GM19455 (cell line): ENCODE measurements around the gene PLAAT4.
A peak's percentile ranks its signal among the peaks of the same experiment; 100 is the strongest.
"Not testable (repeated sequence)": the region's sequence is repeated elsewhere in the genome, so short reads cannot be mapped to it uniquely, and the experiment has no call there.

Source experiments
- ATAC-seq: cut with Tn5 transposase; IDR thresholded peaks from one replicate; pipeline ENCODE4 v1.9.1; 2021; ENCODE audit not compliant: unreplicated experiment

The PLAAT4 gene

DNA sequence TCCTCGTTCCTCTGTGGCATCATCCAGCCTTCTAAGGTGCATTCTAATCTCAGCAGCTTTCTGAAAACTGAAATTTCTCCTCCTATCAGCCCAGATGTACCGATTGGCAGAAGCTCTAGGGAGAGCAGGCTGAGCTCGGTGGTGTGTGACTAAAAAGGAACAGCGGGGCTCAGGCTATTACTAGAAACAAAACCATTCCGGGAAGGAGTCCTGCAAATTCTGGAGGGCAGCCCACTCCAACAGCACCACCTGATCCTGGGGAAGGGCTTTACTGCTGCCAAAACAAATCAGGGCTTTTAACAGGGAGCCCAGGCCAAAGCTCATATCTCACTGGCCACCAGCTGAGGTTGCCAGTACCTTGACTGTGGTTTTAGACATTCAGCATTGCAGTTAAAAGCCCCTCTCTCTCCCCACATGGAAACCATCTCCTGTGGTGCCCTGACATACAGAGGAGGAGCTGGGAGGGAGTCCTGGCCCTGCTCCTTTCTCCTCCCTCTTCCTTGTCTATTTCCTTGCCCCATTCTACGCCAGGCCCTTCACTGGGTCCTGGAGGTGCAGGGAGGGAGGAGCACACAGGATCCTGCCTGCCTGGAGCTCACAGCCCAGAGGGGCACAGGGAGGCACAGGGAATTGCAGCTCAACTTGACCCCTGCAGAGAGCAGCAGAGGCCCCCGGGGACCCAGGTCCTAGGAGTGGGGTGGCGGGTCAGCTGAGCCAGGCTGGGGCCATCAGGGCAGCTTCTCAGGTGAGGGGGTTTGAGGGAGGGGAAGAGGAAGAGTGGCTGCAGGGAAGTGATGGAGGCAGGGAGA, 889 bp downstream of the PLAAT4 start:
- ATAC-seq = no peak

DNA sequence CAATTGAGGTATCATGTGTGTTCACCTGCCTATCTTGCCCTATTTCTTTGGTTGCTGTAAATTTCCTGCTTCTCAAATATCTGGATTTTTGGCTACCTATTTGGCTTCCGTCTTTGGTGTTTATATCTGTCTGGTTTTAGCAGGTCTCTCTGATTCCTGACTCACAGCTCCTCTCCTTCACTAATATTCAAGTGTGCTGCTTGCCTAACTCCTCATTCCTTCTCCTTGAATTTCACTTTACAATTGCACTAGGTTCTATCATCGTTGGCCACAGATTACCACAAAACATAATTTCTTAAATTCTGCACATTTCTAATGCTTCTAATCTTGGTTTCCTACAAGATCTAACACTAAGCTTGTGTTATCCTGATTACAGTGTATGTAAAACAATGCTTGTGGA, 5.9 kb downstream of the PLAAT4 start:
- not testable (repeated sequence) for ATAC-seq

DNA sequence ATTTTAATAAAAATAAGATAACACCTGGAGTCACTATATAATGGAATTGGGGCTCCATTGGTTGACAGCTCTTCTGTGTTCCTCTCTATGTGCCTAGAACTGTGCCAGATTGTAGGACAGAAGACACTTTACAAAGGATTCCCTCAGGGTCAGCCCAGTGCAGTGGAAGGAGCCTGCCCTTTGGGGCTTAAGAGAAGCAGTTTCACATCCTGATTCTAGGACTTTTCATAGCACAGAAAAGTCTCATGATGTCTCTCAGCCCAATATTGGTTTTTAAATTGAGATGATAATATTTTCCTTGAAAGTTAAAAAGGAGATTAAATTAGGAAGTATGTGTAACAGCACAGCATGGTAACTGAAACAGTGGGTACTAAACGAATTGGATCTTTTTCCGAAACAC, 7.1 kb downstream of the PLAAT4 start:
- ATAC-seq = no peak

DNA sequence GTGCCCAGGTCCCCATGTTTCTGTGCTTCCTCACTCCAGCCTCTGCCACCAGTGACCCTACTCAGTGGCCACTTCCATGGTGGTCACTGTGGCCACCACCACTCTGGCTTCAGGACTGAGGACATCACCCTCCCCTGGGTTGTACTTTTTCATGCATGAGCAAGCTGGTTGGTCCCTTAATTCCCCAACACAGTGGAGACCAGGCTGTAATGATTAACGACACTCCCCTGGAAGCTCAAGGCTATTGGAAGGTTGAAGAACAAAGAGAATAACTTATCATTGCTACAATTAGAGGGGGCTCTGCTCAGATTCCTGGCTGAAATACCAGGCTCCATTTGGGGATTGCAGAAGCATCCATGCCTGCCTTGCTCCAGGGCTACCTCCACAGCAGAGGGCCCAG, 10.5 kb downstream of the PLAAT4 start:
- ATAC-seq = no peak

DNA sequence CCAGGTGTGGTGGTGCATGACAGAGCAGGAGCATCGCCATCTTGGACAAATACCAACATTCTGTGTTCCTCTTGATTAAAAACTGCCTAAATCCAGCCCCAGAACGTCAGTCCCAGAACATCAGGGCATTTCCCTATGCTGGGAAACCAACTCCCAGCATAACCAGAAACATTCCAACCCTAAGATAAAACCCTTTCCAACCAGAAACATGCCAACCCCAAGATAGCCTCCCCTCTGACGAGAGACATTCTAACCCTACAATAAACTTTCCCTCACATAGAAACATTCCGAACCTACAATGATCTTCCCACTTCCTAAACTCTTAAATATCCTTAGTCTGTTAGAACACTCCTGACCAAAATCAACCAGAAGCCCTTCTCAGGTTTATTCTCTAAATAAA, 11.6 kb downstream of the PLAAT4 start:
- no peak for ATAC-seq

DNA sequence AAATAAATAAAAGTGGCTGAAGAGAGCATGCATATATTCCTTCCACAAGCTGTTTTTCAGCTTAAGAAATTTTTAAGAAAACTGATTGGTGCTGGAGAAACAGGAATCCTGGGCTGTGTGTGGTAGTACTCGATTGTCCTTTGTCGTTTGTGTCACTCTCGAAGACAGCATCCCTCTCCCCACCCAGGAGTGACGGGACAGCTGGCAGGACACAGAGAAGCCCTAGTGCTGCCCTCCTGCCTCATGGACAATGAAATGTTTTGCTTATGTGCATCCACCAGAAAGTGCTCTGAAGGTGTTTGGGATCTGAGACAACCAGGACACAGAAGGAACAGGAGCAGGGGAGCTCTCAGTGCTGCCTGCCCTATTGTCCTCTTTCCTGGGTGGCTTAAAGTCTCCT, 12.8 kb downstream of the PLAAT4 start:
- ATAC-seq = no peak

DNA sequence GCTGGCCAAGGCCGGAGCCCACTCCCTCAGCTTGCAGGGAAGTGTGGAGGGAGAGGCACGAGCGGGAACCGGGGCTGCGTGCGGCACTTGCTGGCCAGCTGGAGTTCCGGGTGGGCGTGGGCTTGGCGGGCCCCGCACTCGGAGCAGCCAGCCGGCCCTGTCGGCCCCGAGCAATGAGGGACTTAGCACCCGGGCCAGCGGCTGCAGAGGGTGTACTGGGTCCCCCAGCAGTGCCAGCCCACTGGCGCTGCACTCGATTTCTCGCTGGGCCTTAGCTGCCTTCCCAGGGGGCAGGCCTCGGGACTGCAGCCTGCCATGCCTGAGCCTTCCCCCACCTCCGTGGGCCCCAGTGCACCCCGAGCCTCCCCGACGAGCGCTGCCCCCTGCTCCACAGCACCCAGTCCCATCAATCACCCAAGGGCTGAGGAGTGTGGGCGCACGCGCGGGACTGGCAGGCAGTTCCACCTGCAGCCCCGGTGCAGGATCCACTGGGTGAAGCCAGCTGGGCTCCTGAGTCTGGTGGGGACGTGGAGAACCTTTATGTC, 13.6 kb downstream of the PLAAT4 start:
- not testable (repeated sequence) for ATAC-seq

DNA sequence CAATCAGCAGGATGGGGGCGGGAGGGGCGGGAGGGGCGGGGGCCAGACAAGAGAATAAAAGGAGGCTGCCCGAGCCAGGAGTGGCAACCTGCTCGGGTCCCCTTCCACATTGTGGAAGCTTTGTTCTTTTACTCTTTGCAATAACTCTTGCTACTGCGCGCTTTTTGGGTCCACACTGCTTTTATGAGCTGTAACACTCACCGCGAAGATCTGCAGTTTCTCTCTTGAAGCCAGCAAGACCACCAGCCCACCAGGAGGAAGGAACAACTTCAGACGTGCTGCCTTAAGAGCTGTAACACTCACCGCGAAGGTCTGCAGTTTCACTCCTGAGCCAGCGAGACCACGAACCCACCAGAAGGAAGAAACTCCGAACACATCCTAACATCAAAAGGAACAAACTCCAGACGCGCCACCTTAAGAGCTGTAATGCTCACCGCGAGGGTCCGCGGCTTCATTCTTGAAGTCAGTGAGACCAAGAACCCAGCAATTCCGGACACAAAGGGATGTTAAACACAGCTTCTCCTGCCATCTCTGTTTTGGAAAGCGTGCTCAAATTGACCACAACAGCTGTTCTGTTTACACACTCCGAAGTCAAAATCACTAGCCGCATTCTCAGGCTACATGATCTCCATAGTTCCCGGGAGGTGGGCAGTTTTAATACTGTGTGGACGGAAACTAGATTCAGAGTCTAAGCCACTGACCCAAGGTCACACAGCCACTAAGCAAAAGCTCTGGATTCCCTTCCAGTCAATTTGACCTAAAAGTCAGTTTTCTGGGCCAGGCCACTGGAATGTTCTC, 14.7 kb downstream of the PLAAT4 start:
- ATAC-seq = no peak

DNA sequence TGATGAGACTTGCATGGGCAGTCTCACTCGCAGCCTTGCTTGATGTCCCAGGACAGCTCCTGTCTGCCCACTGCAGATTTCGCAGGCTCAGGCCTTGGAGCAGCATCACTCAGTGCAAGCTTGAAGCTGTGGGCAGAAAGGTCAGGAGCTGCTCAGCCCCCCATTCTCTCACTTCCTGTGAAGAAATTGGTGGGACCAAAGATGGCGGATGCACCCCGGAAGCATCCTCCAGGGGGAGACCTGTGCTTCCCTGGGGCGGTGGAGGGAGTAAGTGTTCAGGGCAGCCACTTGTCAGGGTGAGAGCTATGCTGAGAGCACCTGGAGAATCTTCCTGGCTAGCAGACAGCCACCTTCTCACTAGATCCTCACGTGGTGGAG, 15.3 kb downstream of the PLAAT4 start:
- ATAC-seq = no peak

DNA sequence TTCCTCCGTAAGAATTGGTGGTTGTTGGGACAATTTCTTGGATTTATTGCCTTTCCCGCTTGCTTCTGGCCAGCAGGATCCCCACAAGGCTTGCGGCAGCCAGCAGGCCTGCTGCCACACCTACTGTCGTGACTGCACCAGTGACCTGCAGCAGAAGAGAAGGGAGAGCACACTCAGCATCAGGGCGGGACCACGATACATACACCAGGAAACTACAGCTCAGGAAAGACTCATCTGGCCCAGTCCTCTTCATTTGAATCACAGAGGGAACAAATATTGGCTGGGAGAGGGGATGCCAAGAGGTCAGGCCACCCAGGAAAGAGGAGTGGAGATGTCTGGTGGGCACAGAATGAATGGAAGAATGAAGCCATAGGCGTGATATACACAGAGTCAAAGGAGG, 16.3 kb downstream of the PLAAT4 start:
- ATAC-seq = no peak

DNA sequence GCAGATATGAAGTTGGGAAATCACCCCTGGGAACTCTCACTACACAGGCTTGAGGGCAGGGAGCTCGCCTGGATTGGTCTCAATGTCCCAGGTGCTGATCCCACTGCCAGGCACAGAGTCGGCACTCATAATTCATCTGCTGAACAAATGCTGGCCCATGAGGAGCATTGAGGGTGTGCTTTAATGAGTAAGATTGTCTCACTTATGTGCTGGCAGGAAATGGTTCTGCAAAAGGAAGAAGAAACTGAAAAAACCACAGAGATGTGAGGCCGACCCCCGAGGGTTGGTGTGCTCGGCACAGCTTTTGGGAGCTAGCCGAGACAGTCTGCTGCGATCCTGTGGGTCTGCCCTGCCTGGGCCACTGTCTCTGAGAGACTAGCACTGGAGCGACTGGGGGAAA, 17.2 kb downstream of the PLAAT4 start:
- no peak for ATAC-seq

DNA sequence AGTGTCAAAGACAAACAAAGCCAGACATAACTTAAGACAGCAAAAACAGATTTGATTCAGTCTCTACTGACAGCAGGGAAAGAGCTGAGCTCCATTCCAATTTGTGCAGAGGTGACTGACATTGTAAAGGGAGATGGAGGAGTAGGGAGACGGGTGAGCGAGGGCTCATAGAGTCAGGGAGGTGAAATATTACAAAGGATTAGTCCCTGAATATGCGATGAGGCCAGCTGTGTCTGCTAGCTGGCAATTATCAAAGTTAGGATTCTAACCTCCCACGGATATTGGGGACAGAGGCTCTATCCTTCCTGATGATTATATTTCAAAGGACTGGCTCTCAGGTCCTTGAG, 18.2 kb downstream of the PLAAT4 start:
- ATAC-seq = no peak

DNA sequence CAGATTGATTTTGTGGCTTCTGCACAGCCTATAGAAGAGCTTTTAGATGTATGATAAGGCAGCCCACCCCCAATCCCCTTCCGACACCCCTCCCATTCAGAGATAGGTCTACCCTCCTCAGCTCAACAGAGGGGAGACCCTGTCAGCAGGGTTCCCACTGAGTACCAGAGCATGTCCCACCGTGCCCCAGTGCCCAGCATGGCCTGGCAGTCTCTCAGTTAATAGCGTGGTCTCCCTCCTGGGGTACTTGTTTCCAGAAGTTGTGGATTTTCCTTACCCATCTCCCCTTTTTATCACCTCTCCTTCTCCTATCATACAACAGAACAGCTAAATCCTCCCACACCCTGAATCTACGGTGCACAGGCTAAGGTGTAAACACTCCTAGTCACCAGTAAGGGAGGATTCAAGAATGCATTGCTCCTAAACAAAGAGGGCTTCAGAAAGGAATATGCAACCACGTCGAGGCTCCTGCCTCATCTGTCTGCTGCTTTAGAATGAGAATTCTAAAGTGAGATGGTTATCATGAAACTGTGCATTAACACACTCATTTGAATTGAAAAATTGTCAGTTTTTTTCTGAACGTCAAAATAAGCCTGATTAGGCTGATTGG, 19.9 kb downstream of the PLAAT4 start:
- no peak for ATAC-seq

DNA sequence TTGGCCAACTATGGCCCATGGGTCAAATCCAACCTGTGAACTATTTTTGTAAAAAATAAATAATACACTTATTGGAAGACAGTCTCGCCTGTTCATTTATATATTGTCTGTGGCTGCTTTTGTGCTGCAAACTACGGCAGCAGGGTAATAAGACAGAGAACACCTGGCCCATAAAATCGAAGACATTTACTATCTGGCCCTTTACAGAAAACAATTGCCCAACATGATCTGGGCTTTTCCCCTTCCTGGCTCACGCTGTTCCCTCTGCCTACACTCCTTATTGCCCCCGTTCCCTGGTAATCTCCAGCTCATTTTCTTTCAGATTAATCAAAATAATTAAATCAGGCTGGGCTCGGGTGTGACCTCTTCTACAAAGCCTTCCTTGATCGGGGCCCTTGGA, 21.0 kb downstream of the PLAAT4 start:
- ATAC-seq = no peak

DNA sequence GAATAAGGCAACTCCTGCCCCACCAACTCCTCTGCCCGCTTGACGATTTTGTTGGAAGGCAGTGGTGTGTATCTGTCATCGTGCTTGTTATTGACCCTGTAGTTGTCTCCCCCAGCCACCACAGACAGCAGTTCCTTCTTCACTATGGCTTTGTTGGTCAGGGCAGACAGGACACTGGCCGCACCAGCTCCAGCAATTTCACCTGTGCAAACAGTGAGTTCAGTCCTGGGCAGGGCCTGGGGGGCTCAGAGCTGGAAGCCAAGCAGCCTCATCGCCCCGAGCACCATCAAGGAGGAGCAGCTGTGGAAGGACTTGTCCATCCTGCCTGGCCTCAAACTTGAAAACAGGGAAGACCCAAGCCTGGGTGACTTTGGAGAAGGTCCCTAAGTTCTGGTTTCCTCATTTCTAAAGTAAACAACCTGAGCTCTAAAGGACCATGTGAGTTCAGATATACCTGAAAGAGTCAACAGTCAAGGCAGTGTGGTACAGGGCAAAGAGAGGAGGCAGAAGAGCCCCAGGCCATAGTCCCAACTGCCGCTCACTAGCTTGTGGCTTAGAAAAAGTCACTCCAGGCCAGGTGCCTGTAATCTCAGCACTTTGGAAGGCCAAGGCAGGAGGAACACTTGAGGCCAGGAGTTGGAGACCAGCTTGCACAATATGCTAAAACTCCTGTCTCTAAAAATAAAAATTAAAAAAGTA, 22.0 kb downstream of the PLAAT4 start:
- ATAC-seq = no peak

DNA sequence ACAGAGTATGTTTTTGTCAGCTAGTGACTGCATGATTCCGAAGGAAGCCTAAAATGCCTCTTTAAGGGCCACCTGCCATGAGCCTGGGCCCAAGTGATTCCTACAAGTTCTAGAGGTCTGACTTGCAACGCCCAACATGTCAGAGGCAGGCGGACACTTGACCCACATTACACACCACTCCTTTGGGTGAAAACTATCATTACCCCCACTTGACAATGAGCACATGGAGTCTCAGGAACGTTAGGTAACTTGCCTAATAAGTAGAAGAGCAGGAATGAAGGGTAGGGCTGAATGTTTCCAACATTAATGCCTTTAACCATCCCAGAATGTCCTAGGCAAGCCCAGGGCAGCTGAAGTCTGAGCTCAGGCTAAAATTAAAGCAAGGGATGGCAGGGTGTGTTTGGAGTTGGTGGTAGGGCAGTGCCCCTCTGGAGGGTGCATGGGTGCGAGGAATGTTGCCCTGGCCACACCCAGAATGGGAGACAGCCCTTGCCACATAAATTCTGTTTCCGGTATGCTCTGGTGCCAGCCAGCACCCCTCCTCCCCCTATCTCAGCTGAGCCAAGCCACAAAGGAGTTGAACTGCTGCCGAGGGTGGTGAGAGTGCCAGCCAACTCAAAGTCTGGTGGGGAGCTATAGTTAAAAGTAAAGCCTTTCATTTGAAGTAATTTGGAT, 24.0 kb downstream of the PLAAT4 start:
- ATAC-seq = no peak

DNA sequence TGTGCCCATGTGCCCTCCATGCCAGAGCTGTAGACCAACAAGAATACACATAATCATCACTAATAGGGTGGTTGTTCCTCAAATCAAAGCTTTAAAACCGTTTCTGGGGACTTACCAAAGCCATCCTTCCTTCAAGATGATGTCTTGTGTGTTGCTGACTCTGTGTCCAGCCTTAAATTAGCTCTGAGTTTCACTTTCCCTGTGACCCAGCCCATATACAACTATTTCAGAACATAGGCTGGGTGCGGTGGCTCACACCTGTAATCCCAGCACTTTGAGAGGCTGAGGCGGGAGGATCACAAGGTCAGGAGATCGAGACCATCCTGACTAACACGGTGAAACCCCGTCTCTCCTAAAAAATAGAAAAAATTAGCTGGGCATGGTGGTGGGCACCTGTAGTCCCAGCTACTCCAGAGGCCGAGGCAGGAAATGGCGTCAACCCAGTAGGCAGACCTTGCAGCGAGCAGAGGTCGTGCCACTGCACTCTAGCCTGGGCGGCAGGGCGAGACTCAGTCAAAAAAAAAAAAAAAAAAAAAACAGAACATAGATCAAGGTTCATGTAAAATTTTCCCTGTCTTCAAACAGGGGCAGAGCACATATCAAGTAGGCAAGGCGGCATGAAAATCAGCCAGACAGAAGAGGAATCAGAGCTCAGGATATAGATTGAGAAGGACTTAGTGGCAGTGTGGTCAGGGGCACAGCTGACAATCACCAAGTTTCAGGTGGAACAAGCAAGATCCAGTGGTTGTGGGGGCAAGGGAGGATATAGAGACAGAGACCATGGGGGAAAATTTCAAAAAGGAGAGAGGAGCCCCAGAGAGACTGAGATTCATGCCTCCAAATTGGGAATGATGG, 26.8 kb downstream of the PLAAT4 start, which contains the start of gene PLAAT2:
PLAAT2 (minus strand) TSS at position 179 of the 855 bp plus-strand sequence; CDS start at position 124, 55 bp downstream.
- peak; percentile 5 for ATAC-seq

DNA sequence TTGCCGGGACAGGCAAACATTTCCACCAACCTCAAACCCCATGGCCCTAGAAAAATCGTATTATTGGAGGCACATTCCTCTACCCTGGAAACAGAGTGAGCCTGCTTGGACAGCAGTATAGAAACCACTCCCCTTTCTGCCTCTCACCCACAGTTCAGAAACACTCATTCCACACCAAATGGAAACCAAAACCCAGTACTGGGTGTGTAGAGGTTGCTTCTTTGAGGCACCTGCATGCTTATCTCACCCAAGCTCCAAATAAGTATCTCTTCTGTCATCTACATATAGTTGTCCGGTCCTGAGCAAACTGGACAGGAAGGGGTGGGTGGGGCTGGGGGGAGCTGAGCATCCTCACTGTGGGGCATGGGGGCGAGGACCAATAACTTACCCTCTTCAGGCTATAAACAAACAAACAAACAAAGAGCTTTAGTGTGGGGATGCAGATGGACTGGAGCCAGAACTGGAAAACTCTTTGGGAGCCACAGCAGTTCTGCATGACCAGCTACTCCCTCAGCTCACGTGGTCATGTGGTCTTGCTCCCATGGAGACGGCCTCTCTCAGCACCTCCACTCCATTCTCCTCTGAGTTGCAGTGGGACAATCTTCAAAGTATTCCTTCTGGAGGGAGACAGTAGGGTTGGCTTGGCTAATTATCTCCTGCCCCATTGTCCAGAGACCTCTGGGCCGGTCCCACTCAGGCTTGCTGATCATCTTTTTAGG, 27.6 kb downstream of the PLAAT4 start:
- peak; percentile 66 for ATAC-seq

DNA sequence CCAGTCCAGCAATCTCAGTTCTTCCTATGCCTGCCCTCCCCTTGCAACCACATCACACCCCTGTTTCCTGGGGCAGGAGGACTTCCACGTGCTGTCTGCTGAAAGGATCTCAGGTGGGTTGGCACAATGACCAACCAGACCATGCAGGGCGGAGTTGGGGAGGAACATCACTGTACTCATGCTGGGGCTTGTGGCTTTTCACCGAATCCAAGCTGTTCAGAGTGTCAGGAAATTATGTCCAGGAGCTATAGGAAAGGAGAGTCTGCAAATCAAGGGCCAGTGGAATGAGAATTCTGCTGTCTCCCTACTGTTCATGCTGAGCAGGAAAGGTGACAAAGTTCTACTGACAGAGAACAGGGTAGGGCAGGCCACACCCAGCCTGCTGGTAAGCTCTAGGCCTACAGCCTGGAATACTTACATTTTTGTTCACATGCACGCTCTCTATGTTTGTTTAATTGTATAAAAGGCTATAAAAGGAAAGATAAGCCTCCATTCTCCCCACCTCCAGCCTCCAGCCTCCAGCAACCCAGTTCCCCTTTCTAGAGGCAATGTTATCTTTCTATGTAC, 28.3 kb downstream of the PLAAT4 start:
- no peak for ATAC-seq
